ENCODE measurements around the gene LMTK3. TPM values are rescaled to one million over a fixed set of nuclear protein-coding genes. Genes with fewer than 3 reads are reported as not detected.
A peak's percentile ranks its signal among the peaks of the same experiment; 100 is the strongest.

The LMTK3 gene
- total and polyA plus RNA-seq, 9 of the 15 experiments (the other 6 are each of a cell fraction or from before 2014, with no cell fraction given) = 0.35 to 12.3 (median 2.0) TPM; not detected in 2

DNA sequence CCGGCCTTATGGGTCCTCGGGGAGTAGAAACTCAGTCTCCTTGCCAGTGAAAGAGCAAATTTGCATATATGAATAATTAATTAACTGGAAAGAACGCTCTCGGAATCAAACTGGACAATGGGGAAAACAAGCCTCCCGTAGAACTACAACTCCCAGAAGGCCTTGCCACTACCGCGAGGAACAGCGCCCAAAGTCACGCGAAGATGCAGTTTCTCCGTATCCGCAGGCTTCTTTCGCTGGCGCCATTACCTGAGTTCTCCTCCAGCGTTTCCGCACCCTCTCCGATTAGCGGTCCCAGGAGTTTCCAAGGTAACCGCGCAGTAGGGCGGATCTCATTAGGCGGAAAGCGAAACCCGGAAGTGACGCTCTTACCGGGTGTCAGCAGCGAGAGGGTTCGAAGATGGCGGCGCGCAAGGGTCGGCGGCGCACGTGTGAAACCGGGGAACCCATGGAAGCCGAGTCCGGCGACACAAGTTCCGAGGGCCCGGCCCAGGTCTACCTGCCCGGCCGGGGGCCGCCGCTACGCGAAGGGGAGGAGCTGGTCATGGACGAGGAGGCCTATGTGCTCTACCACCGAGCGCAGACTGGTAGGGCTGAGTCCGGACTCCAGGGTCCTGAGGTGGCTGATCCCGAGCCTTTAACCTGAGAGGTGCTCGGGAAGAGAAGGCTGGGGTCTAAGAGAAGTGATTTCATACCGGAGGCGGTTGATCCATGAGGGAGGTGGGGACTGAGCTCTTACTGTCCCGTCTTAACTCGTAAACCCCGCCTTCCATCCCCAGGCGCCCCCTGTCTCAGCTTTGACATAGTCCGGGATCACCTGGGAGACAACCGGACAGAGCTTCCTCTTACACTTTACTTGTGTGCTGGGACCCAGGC, 65.8 kb downstream of the LMTK3 start, which contains the start of gene GRWD1 (continued):
- TF ChIP-seq, protein P1, sequence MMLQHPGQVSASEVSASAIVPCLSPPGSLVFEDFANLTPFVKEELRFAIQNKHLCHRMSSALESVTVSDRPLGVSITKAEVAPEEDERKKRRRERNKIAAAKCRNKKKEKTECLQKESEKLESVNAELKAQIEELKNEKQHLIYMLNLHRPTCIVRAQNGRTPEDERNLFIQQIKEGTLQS (IDR thresholded peaks at IDR 0.05) = no peak
- TF ChIP-seq, protein P1 (CRISPR knock-in tag; conservative IDR thresholded peaks at IDR 0.05) = no peak; the same call in 1 of the 2 replicates
- no peak for TF ChIP-seq NCOA2 (IDR thresholded peaks at IDR 0.05; ENCODE audit: partially characterized antibody in 2 of 2)
- no peak for TF ChIP-seq RAD51 (IDR thresholded peaks at IDR 0.05; ENCODE audit: borderline replicate concordance, low read depth)
- TF ChIP-seq ZNF134 (CRISPR knock-in tag; conservative IDR thresholded peaks at IDR 0.05) = no peak
- no peak for TF ChIP-seq ETS2 (tag; IDR thresholded peaks at IDR 0.05; ENCODE audit: borderline replicate concordance, poor library complexity, severe bottlenecking)
- TF ChIP-seq TAF7 (tag; IDR thresholded peaks at IDR 0.05) = no peak
- peak; percentile 96 for TF ChIP-seq GABPA (tag; conservative IDR thresholded peaks at IDR 0.05; ENCODE audit: low read depth)
- TF ChIP-seq ZNF232 (CRISPR knock-in tag; IDR thresholded peaks at IDR 0.05) = 0 out of 2 replicates have a peak, but pooled peaks have one; percentile 10
- TF ChIP-seq, protein P2, sequence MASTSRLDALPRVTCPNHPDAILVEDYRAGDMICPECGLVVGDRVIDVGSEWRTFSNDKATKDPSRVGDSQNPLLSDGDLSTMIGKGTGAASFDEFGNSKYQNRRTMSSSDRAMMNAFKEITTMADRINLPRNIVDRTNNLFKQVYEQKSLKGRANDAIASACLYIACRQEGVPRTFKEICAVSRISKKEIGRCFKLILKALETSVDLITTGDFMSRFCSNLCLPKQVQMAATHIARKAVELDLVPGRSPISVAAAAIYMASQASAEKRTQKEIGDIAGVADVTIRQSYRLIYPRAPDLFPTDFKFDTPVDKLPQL (IDR thresholded peaks at IDR 0.05; ENCODE audit: extremely low read depth, insufficient read length) = no peak
- peak; percentile 92 for TF ChIP-seq RFX1 (IDR thresholded peaks at IDR 0.05)
- TF ChIP-seq ZNF507 (tag; conservative IDR thresholded peaks at IDR 0.05) = no peak
- no peak for TF ChIP-seq SRF (CRISPR knock-in tag; IDR thresholded peaks at IDR 0.05)
- TF ChIP-seq ZNF347 (CRISPR knock-in tag; IDR thresholded peaks at IDR 0.05; ENCODE audit: low read depth) = no peak
- no peak for TF ChIP-seq HNRNPL (IDR thresholded peaks at IDR 0.05; ENCODE audit: low read depth, low read length)
- TF ChIP-seq MECOM (CRISPR knock-in tag; IDR thresholded peaks at IDR 0.05) = no peak
- no peak; the same call in 1 of the 2 replicates for TF ChIP-seq ESRRA (IDR thresholded peaks at IDR 0.05; ENCODE audit: borderline replicate concordance, low read depth)
- TF ChIP-seq, protein P3, sequence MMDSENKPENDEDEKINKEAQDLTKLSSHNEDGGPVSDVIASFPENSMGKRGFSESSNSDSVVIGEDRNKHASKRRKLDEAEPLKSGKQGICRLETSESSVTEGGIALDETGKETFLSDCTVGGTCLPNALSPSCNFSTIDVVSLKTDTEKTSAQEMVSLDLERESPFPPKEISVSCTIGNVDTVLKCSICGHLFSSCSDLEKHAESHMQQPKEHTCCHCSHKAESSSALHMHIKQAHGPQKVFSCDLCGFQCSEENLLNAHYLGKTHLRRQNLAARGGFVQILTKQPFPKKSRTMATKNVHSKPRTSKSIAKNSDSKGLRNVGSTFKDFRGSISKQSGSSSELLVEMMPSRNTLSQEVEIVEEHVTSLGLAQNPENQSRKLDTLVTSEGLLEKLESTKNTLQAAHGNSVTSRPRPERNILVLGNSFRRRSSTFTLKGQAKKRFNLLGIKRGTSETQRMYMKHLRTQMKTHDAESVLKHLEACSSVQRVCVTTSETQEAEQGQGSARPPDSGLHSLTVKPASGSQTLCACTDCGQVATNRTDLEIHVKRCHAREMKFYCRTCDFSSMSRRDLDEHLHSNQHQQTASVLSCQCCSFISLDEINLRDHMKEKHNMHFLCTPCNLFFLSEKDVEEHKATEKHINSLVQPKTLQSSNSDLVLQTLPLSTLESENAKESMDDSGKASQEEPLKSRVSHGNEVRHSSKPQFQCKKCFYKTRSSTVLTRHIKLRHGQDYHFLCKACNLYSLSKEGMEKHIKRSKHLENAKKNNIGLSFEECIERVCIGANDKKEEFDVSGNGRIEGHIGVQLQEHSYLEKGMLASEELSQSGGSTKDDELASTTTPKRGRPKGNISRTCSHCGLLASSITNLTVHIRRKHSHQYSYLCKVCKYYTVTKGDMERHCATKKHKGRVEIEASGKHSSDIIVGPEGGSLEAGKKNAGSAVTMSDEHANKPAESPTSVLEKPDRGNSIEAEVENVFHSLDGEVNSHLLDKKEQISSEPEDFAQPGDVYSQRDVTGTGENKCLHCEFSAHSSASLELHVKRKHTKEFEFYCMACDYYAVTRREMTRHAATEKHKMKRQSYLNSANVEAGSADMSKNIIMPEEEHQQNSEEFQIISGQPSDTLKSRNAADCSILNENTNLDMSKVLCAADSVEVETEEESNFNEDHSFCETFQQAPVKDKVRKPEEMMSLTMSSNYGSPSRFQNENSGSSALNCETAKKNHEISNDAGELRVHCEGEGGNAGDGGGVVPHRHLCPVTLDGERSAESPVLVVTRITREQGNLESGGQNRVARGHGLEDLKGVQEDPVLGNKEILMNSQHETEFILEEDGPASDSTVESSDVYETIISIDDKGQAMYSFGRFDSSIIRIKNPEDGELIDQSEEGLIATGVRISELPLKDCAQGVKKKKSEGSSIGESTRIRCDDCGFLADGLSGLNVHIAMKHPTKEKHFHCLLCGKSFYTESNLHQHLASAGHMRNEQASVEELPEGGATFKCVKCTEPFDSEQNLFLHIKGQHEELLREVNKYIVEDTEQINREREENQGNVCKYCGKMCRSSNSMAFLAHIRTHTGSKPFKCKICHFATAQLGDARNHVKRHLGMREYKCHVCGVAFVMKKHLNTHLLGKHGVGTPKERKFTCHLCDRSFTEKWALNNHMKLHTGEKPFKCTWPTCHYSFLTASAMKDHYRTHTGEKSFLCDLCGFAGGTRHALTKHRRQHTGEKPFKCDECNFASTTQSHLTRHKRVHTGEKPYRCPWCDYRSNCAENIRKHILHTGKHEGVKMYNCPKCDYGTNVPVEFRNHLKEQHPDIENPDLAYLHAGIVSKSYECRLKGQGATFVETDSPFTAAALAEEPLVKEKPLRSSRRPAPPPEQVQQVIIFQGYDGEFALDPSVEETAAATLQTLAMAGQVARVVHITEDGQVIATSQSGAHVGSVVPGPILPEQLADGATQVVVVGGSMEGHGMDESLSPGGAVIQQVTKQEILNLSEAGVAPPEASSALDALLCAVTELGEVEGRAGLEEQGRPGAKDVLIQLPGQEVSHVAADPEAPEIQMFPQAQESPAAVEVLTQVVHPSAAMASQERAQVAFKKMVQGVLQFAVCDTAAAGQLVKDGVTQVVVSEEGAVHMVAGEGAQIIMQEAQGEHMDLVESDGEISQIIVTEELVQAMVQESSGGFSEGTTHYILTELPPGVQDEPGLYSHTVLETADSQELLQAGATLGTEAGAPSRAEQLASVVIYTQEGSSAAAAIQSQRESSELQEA (IDR thresholded peaks at IDR 0.05; ENCODE audit: low read depth) = no peak; the same call in 1 of the 2 replicates
